Measurements from ENCODE around the gene SLC17A4. TPM values are rescaled to one million over a fixed set of nuclear protein-coding genes. Genes with fewer than 3 reads are reported as not detected.

SLC17A4 gene
- total and polyA plus RNA-seq, 9 donors = 0.04 to 1.5 (median 0.28) TPM; not detected in 6

DNA sequence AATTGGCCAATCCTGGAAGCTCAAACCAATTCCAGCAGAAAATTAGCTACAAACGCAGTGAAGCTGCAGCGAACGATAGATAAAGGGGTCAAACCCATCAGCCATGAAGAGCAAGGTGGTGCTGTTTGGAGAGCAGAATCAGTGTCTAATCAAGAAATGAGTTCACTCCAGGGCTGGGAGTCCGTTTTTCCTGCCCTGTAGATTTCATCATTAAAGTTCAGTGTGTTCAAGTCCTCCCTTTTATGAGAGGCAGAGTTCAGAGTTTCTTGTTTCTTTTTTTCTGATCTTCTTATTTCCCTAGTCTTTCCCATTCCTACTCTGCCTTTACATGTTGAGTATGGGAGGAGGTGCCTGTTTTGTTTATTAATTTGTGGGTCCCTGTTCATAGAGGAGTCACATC, 46.9 kb downstream of the SLC17A4 start:
- DNase-seq = no peak
- H3K4me3 ChIP-seq (ENCODE audit: low read length) = no peak overlapping the region
- no peaks in the 10 kb centered on the region for H3K27me3 ChIP-seq (ENCODE audit: control insufficient read depth, insufficient read depth, low read length)
- no peak overlapping the region for H3K27ac ChIP-seq (ENCODE audit: low read length)
- H3K36me3 ChIP-seq (ENCODE audit: control insufficient read depth, insufficient read depth, low read length) = no peaks in the 10 kb centered on the region
- 85% methylated on average over 3 of the region's 4 CpGs for WGBS (ENCODE audit: insufficient coverage)
- no peaks in the 10 kb centered on the region for H3K9me3 ChIP-seq (replicated peaks; ENCODE audit: control insufficient read depth, low read depth, low read length)
- no peaks in the 10 kb centered on the region for H3K4me1 ChIP-seq (ENCODE audit: control insufficient read depth, insufficient read depth, low read length)

DNA sequence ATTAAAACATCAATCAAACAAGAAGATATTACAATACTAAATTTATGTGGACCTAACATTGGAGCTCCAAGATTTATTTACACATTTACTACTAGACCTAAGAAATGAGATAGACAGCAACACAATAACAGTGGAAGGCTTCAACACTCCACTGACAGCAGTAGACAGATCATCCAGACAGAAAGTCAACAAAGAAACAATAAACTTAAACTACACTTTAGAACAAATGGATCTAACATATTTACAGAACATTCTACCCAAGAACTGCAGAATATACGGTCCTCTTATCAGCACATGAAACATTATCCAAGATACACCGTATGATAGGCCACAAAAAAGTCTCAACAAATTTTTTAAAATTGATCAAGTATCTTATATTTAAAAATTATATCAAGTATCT, 50.3 kb downstream of the SLC17A4 start:
- no peak for DNase-seq
- Histone ChIP-seq H3K4me3 (ENCODE audit: low read length) (no peak overlapping the region), H3K4me1 (ENCODE audit: control insufficient read depth, insufficient read depth, low read length) (no peaks in the 10 kb centered on the region), H3K36me3 (ENCODE audit: control insufficient read depth, insufficient read depth, low read length) (no peaks in the 10 kb centered on the region), H3K27ac (ENCODE audit: low read length) (no peak overlapping the region), H3K27me3 (ENCODE audit: control insufficient read depth, insufficient read depth, low read length) (no peaks in the 10 kb centered on the region), H3K9me3 (replicated peaks; ENCODE audit: control insufficient read depth, low read depth, low read length) (no peaks in the 10 kb centered on the region)
- WGBS (ENCODE audit: insufficient coverage) = no CpG with 5 or more reads among the region's 2 CpGs

DNA sequence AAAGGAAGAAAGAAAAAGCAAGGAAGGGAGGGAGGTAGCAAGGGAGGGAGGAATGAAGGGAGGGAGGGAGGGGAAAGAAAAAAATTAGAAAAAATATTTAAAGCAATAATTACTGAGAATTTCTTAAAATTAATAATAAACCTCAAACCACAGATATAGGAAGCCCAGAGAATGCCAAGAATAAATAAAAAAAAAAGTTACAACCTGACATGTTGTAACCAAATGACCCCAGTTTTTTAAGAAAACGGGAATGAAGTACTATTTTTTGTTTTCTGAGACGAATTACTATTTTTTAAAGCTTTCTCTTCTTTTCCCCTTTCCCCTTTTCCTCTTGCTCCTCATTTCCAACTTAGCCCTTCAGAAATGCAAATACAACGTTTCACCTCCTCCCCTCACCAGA, 60.7 kb downstream of the SLC17A4 start:
- 53% methylated on average over 2 of the region's 3 CpGs for WGBS (ENCODE audit: insufficient coverage)
- Histone ChIP-seq H3K4me1 (ENCODE audit: control insufficient read depth, insufficient read depth, low read length) (no peaks in the 10 kb centered on the region), H3K27ac (ENCODE audit: low read length) (no peak overlapping the region), H3K9me3 (replicated peaks; ENCODE audit: control insufficient read depth, low read depth, low read length) (no peaks in the 10 kb centered on the region), H3K27me3 (ENCODE audit: control insufficient read depth, insufficient read depth, low read length) (no peaks in the 10 kb centered on the region), H3K4me3 (ENCODE audit: low read length) (no peak overlapping the region), H3K36me3 (ENCODE audit: control insufficient read depth, insufficient read depth, low read length) (no peaks in the 10 kb centered on the region)
- no peak for DNase-seq

GRCh38 chr6:25816252-25816651, 61.7 kb downstream of the SLC17A4 start:
- H3K9me3 ChIP-seq (replicated peaks; ENCODE audit: control insufficient read depth, low read depth, low read length) = no peaks in the 10 kb centered on the region
- no peak overlapping the region for H3K27ac ChIP-seq (ENCODE audit: low read length)
- 96% methylated on average over 2 of the region's 2 CpGs for WGBS (ENCODE audit: insufficient coverage)
- no peaks in the 10 kb centered on the region for H3K4me1 ChIP-seq (ENCODE audit: control insufficient read depth, insufficient read depth, low read length)
- no peak for DNase-seq
- no peaks in the 10 kb centered on the region for H3K36me3 ChIP-seq (ENCODE audit: control insufficient read depth, insufficient read depth, low read length)
- H3K4me3 ChIP-seq (ENCODE audit: low read length) = no peak overlapping the region
- no peaks in the 10 kb centered on the region for H3K27me3 ChIP-seq (ENCODE audit: control insufficient read depth, insufficient read depth, low read length)

- DNase-seq = no peak
- no peaks in the 10 kb centered on the region for H3K27me3 ChIP-seq (ENCODE audit: control insufficient read depth, insufficient read depth, low read length)
- H3K36me3 ChIP-seq (ENCODE audit: control insufficient read depth, insufficient read depth, low read length) = no peaks in the 10 kb centered on the region
- H3K27ac ChIP-seq (ENCODE audit: low read length) = no peak overlapping the region
- H3K9me3 ChIP-seq (replicated peaks; ENCODE audit: control insufficient read depth, low read depth, low read length) = no peaks in the 10 kb centered on the region
- H3K4me1 ChIP-seq (ENCODE audit: control insufficient read depth, insufficient read depth, low read length) = no peaks in the 10 kb centered on the region
- no peak overlapping the region for H3K4me3 ChIP-seq (ENCODE audit: low read length)
Observed at GRCh38 chr6:25821341-25821740, 66.8 kb downstream of the SLC17A4 start.

DNA sequence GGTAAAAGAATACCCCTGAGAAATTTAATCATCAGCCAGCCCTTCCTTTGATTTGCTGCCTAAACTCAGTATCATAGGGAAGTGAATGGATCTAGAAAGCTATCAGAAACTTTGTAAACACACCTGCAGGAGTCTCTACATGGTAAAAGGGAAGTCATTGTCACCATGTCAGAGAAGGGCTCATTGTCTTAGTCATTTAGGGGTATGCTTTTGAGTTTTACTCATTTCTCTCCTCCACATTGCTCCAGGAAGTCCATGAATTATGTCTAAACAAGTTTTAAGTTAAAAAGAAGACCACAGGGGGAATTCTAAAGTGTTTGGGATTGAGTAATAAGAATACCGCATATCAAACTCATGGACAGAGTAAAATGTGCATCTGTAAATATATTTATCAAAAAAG, 74.8 kb downstream of the SLC17A4 start:
- no peaks in the 10 kb centered on the region for H3K4me1 ChIP-seq (ENCODE audit: control insufficient read depth, insufficient read depth, low read length)
- no peaks in the 10 kb centered on the region for H3K9me3 ChIP-seq (replicated peaks; ENCODE audit: control insufficient read depth, low read depth, low read length)
- no CpG with 5 or more reads among the region's 1 CpG for WGBS (ENCODE audit: insufficient coverage)
- no peaks in the 10 kb centered on the region for H3K27me3 ChIP-seq (ENCODE audit: control insufficient read depth, insufficient read depth, low read length)
- H3K36me3 ChIP-seq (ENCODE audit: control insufficient read depth, insufficient read depth, low read length) = no peaks in the 10 kb centered on the region
- DNase-seq = no peak
- no peak overlapping the region for H3K27ac ChIP-seq (ENCODE audit: low read length)
- no peak overlapping the region for H3K4me3 ChIP-seq (ENCODE audit: low read length)

- no peaks in the 10 kb centered on the region for H3K36me3 ChIP-seq (ENCODE audit: control insufficient read depth, insufficient read depth, low read length)
- no peaks in the 10 kb centered on the region for H3K9me3 ChIP-seq (replicated peaks; ENCODE audit: control insufficient read depth, low read depth, low read length)
- H3K4me1 ChIP-seq (ENCODE audit: control insufficient read depth, insufficient read depth, low read length) = no peaks in the 10 kb centered on the region
- no peaks in the 10 kb centered on the region for H3K27me3 ChIP-seq (ENCODE audit: control insufficient read depth, insufficient read depth, low read length)
- no peak for DNase-seq
- H3K4me3 ChIP-seq (ENCODE audit: low read length) = no peak overlapping the region
- H3K27ac ChIP-seq (ENCODE audit: low read length) = no peak overlapping the region
- no CpG with 5 or more reads among the region's 4 CpGs for WGBS (ENCODE audit: insufficient coverage)
Observed at GRCh38 chr6:25830458-25830857, 75.9 kb downstream of the SLC17A4 start.

Other genes starting within 250 kb of the SLC17A4 start
- gene SCGN, start 102.5 kb upstream of the SLC17A4 start, total RNA-seq = not detected
- 1 to 10 TPM in 1 of 8 donors, under 1 TPM in 3, not detected in 4; 0.10 to 1.2 (median 0.22) TPM for gene SCGN, start 102.5 kb upstream of the SLC17A4 start, polyA plus RNA-seq (ENCODE audit: insufficient read depth in 1 of 8, insufficient read length in 8 of 8, low replicate concordance in 1 of 8)
- gene SLC17A1, start 77.3 kb downstream of the SLC17A4 start, total RNA-seq = not detected
- not detected for gene SLC17A1, start 77.3 kb downstream of the SLC17A4 start, polyA plus RNA-seq (ENCODE audit: insufficient read depth in 1 of 8, insufficient read length in 8 of 8, low replicate concordance in 1 of 8)
- gene SLC17A3, start 119.5 kb downstream of the SLC17A4 start, total RNA-seq = not detected
- gene SLC17A3, start 119.5 kb downstream of the SLC17A4 start, polyA plus RNA-seq (ENCODE audit: insufficient read depth in 1 of 8, insufficient read length in 8 of 8, low replicate concordance in 1 of 8) = under 1 TPM in 2 of 8 donors, not detected in 6; 0.16 to 0.69 TPM
- not detected for gene SLC17A2, start 175.9 kb downstream of the SLC17A4 start, total RNA-seq
- under 1 TPM in 2 of 8 donors, not detected in 6; 0.09 to 0.11 TPM for gene SLC17A2, start 175.9 kb downstream of the SLC17A4 start, polyA plus RNA-seq (ENCODE audit: insufficient read depth in 1 of 8, insufficient read length in 8 of 8, low replicate concordance in 1 of 8)
- 4.8 TPM for gene TRIM38, start 208.1 kb downstream of the SLC17A4 start, total RNA-seq
- gene TRIM38, start 208.1 kb downstream of the SLC17A4 start, polyA plus RNA-seq (ENCODE audit: insufficient read depth in 1 of 8, insufficient read length in 8 of 8, low replicate concordance in 1 of 8) = 10 to 100 TPM in 1 of 8 donors, 1 to 10 TPM in 7; 4.8 to 11.5 (median 6.2) TPM

Measured in muscle of leg (tissue), 11 donors.